NCI-H524 (cell line): ENCODE measurements around the gene KRT13.

Source experiments
- DNase-seq, 2 experiments: peaks; one replicate each; lab custom pipeline; 2025; lab: John Stamatoyannopoulos, UW

KRT13 gene

DNA sequence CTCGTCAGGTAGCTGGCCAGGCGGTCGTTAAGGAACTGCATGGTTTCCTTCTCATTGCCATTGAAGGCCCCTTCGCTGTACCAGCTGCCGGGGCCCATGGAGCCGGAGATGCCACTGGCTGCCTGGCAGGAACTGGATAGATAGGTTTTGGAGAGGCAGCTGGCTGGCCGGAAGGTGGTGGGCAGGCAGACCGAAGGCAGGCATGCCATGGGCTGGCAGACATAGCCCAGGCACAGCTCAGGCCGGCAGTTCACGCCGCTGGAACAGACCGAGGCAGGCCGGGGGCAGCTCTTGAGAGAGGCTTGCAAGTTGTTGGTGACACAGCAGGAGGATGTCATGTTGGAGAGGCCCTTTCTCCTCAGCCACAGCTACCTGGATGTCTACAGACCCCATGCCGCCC is 38.4 kb downstream of the KRT13 start, which contains the start of gene KRT32:
Gene KRT32, minus strand, starts transcription at position 399 of the 400 bp plus-strand sequence. Its CDS starts 61 bp downstream, at position 338.
- DNase-seq = no peak

DNA sequence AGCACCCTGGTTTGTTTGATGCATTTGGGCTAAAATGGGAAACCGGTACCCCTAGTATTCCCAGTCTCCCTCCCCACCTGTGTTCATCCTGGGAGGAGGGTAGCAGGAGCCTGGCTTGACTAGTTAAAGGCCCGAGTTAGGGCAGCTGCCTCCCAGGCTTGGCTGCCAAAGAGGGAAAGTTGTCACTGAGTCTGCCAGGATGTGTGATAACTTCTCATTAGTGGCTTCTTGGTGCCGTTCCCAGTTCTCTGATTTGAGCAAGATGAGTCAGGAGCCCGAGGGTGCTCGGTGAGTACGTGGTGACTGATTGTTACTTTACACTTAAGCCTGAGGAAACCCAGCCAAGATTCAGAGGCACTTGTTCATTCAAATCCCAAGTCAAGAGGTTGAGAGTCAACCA is 40.7 kb downstream of the KRT13 start:
- no peak for DNase-seq

DNA sequence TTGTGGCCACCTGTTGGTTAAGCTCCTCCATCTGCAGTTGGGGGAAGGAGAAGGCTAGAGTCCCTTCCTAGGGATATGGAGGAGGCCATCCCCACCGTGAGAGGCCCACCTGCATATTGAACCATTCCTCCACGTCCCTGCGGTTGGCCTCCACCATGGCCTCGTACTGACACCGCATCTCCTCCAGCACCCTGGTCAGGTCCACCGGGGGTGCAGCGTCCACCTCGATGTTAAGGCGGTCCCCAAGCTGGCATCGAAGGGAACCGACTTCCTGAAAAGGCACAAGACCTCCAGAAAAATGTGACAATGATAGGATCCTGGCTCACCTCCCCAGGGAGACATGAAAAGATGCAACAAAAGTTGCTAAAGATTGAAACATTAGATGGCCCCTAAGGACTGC is 41.2 kb downstream of the KRT13 start:
- DNase-seq = no peak

DNA sequence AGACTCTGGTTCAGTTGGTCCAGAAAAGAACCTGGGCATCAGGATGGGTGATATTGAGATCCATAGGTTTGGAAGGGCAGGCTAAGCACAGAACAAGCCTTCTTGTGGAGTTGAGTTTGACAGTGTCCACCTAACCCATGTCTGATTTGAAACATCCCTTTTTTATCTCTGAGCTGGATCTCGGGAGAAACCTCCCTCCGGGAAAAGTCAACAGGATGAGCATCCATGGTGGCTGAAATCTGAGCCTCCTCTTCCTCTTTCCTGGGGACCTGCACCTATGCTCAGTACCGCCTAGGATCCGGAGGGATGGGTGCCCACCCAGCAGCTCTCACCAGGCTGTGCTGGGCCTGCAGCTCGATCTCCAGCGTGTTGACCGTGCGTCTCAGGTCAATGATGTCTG is 41.7 kb downstream of the KRT13 start:
- DNase-seq = no peak

DNA sequence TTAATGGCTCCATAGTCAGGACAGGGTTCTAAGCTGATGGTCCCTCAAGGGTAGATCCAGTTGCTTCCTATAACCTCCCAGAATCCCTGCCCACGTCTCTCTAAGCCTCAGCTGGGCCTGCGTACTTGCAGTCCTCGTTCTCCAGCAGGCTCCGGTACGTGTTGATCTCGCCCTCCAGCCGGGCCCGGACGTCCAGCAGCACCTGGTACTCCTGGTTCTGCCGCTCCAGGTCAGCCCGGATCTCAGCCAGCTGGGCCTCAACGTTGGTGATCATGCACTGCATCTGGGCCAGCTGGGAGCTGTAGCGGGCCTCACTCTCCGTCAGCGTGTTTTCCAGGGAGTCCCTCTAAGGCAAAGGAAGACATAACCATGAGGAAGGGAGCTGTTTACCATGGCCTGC is 42.7 kb downstream of the KRT13 start:
- no peak for DNase-seq

DNA sequence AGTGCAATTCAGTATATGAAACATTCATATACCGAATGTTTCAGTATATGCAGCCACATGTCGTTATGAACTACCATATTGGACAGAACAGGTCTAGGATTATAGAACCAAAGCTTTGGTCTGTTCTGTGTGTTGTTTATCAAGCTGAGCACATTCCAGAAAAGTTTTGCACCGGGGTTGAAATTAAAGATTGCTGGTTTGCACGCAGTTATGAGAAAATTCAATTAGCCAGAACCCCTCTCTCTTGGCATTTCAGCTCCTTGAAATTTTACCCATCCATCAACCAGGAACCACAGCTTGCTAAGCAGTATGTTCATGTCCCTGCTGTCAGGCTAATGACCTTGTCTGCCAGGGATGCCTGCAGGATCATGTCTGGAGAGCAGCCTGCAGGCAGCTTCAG is 47.7 kb downstream of the KRT13 start:
- DNase-seq = no peak

DNA sequence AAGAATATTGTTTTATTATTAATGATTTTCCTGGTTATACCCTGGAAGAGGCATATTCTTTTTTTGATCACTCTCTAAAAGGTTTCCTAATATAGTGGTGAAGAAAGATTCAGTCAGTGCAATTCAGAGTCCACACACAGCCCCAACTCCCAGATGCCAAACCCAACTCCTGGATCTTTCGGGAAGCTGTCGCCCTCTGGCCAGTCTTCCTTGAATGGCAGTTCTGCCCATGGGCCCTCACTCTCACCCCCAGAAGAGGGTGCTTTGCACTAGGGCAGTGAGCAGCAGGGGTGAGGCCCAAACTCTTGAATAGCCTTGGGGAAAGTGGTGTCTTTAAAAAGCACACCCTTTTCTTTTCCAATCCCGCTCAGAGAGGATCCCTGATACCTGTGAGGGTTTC is 49.2 kb downstream of the KRT13 start:
- no peak for DNase-seq

DNA sequence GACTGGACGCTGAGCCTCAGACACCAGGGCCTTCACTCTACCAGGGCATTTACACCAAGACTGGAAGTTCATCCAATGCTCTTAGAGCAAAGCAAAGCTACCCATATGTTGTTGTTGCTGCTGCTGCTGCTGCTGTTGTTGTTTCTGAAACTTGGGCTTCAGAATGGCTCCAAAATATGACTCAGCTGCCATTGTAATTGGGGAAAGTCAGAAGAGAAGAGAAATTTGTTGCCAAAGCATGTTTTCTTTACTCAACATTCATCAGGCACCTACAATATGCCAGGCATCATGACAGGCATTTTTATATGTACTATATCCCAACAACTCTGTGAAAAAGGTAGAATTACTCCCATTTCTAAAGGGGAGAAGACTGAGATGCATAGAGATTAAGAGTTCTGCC is 50.2 kb downstream of the KRT13 start:
- no peak for DNase-seq

DNA sequence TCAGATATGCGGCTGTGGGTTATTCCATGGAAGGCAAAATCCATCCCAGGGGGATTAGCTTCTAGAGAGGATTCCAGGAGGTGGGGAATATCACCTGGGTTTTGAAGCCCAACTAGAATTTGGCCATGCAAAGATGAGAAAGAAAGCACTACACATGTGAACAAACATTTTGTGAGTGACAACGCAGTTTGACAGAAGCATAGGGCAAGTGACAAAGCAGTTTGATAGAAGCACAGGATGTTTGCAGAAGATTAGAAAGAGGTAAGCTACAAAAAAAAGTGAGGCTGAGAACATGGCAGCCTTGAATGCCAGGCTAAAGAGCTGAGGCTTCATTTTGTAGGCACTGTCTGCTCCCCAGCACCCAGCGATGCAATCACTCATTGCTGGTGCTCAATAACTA is 52.3 kb downstream of the KRT13 start:
- no peak for DNase-seq

DNA sequence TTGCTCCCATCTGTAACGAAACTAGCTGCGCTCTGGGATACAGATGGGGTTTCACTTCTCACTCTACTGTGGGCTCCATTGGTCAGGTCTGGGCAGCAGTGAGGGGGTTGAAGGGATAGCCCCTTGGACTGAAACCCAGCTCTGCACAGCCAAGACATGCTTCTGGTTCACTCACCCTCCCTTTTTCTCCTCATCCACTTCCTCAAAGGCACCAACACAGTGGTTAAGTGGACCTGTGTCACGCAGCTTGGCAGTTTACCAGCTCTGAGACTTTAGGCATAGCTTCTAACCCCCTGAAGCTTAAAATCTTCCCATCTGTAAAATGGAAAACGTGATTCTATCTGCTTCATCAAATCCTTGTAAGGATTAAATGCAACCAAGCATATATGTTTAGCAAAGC is 53.1 kb downstream of the KRT13 start:
- no peak for DNase-seq

DNA sequence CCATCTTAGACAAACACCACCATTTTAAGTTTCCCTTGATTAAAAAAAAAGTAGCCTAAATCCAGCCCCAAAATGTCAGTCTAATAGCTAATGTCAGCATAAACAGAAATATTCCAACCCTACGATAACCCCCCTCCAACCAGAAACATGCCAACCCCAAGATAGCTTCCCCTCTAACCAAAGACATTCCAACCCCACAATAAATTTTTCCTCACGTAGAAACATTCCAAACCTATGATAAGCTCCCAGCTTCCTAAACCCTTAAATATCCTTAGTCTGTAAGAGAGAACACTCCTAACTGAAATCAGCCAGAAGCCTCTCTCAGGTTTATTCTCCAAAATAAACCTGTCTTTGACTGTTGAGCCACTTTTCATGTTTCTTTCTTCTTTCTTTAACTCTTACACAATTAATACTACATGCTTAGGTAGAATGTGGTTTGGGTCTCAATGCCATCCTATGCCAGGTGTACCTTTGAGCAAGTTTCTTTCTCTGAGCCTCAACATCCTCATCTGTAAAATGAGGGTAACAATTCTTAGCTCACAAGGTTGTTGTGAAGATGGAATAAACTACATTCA is 54.2 kb downstream of the KRT13 start:
- DNase-seq = no peak
